WI38 (cell line): Measurements from ENCODE around the gene DZIP3.

Experiments
- H3K4me3 ChIP-seq: 2 replicates; pipeline ENCODE4 v1.5.1; 2011; ENCODE audit warnings: low read depth, mild to moderate bottlenecking, control low read depth, low read length
- TF ChIP-seq, protein P1 (sequence below): IDR thresholded peaks from 2 replicates; pipeline ENCODE4 v1.5.1; 2012; ENCODE audit warnings: low read depth, mild to moderate bottlenecking, control low read depth, low read length

DZIP3 gene

DNA sequence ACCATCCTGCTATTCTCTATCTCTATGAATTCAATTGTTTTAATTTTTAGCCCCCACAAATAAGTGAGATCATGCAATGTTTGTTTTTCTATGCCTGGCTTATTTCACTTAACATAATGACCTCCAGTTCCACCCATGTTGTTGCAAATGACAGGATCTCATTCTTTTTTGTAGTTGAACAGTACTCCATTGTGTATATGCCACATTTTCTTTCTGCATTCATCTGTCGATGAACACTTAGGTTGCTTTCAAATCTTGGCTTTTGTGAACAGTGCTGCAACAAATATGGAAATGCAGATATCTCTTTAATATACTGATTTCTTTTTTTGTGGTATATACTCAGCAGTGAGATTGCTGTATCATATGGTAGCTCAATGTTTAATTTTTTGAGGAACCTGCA lies 108.9 kb downstream of the DZIP3 start:
- no peak overlapping the region for H3K4me3 ChIP-seq
- TF ChIP-seq, protein P1, sequence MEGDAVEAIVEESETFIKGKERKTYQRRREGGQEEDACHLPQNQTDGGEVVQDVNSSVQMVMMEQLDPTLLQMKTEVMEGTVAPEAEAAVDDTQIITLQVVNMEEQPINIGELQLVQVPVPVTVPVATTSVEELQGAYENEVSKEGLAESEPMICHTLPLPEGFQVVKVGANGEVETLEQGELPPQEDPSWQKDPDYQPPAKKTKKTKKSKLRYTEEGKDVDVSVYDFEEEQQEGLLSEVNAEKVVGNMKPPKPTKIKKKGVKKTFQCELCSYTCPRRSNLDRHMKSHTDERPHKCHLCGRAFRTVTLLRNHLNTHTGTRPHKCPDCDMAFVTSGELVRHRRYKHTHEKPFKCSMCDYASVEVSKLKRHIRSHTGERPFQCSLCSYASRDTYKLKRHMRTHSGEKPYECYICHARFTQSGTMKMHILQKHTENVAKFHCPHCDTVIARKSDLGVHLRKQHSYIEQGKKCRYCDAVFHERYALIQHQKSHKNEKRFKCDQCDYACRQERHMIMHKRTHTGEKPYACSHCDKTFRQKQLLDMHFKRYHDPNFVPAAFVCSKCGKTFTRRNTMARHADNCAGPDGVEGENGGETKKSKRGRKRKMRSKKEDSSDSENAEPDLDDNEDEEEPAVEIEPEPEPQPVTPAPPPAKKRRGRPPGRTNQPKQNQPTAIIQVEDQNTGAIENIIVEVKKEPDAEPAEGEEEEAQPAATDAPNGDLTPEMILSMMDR: no peak

DNA sequence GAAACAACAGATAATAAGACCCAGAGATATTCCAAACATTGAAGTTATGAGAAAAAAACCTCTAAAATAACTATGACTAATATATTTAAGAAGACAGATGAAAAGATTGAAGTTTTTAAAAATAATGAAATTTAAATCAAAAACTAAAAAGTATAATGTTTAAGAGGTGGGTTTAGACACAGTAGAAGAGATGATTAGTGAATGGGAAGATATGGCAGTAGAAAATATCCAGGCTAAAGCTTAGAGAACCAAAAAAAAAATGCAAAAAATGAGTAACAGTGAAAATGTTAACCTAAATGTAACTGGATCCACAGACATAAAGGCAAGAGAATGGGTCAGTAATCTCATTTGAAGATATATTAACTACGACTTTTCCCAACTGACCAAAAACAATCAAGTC lies 115.5 kb downstream of the DZIP3 start:
- TF ChIP-seq, protein P1: no peak
- H3K4me3 ChIP-seq: no peak overlapping the region

DNA sequence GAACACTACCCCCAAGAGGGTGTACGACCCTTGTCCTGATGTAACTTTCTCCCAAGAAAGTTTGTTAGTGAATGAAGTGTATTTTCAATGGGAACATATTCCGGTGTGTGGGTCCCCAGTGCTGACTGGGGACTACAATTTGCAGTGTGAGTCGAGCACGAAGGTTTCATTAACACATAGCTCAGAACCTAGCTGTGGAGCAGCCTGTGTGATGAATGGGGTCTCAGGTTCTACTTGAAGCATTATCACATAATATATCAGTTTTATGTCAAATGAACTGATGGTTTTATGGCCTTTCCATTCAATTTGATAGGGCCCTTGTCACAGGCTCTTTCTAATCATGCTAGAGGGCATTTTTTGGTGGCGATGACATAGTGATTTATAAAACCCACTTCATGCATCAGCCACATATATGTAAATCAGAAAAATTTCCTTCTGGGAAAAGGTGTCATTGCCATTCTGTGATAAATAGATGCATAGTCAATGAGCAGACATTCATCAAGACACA lies 123.5 kb downstream of the DZIP3 start:
- H3K4me3 ChIP-seq: no peak overlapping the region
- TF ChIP-seq, protein P1: no peak

DNA sequence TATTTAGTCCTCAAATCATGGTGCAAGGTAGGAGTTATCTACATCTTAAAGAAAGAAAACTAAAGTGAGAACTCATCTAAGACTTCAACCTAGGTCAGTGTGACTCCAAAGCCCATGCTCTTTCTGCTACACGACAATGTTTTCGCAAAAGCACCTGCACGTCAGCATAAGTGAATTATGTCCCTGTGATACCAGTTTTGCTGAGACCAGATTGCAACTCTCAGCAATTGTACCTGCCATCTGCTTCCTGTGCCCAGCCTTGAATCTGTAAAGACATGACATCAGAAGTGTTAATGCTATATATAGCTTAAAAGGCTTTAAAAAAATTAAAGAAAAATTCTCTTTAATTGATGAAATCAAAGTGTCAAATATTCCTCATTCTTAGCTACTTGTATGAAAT lies 124.3 kb downstream of the DZIP3 start:
- H3K4me3 ChIP-seq: no peak overlapping the region

DNA sequence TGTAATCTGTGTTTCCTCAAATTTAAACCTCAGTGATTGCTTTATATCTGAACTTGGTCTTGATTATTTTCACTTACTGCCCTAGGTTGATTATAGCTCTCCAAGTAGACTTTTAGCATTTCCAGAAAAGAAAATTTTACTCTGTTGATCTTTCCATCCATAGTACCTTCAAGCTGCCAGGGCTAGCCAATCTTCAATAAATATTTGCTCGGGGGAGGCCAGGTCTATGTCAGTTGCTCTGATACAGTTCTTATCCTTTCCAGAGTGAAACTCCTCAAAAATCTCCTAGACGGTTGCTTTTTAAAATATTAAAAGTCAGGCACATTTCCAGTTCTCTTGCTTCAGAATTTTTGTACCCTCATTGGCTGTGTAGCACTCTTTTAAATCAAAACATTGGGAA lies 128.9 kb downstream of the DZIP3 start:
- TF ChIP-seq, protein P1: no peak
- H3K4me3 ChIP-seq: no peak overlapping the region

More for the DNA sequence above, 124.3 kb downstream of the DZIP3 start:
- TF ChIP-seq, protein P1: no peak

DNA sequence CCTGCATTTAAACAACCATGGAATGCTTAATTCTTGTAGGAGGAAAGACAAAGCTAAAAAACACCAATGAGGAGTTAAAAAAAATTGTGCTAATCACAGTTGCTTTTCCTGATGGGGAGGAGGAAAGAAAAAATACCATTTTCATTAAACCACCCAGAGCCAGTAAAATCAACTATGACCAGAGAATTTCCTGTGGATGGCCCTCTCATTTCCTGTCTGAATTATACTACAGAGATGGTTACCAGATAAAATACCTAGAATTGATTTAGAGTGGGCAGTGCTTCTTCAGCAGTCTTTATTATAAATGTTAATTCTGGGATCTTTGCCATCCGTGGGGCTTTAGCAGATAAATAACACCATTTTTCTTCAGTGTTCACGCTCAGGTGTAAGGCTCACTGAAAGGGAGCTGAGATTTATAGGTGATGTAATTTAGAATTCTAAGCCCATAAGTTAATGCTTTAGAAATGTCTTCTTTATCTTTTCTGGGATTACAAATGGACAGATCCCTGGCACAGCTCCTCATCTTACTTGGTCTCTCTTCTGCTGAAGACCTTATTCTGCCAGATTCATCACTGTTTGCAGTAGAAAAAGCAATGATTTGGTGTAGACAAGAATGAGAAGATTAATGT lies 129.8 kb downstream of the DZIP3 start:
- TF ChIP-seq, protein P1: no peak
- no peak overlapping the region for H3K4me3 ChIP-seq

DNA sequence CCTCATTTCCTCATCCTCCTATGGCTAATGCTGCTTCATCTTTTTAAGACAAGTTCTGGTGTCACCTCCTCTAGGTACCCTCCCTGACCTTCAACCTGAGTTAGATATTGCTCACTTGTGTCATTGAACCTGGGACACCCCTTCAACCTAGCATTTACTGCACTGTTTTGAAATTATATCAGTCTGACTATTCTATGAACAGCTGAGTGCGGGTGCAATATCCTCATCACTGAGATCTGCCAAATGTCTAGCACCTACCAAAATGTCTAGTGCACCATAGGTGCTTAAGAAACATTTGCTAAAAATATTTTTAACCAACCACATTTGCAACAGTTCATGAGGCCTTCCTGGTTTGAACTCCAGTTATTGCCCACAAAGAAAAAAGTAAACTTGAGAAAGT lies 133.2 kb downstream of the DZIP3 start:
- TF ChIP-seq, protein P1: no peak

More for the DNA sequence above, 133.2 kb downstream of the DZIP3 start:
- H3K4me3 ChIP-seq: no peak overlapping the region
